22Rv1 (cell line): ENCODE data around the gene CELSR3.

Source experiments
- CTCF ChIP-seq: fragments of 450-650 bp; IDR thresholded peaks from 2 replicates; pipeline ENCODE4 v1.5.1; 2017; ENCODE audit warnings: mild to moderate bottlenecking
- ZFX ChIP-seq: fragments of 450-650 bp; IDR thresholded peaks from 2 replicates; pipeline ENCODE4 v1.6.1; 2017; ENCODE audit warnings: antibody characterized with exemption, borderline replicate concordance

DNA sequence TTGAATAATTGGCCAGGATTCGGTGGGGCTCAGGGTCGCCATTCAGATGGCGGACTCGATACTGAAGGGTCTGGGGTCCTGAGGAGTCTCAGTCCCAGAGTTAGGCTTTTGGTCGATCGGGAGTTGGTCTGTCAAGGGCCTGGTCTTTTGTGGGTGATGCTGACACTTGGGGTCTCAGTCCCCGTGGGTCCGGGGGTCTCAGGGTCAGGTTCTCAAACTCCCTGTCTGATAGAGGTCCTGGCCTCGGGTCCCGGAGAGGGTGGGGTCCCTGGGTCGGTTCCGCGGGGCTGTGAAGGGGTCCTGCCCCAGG is 22.6 kb upstream of the CELSR3 start:
- no peak for TF ChIP-seq CTCF
- no peak for TF ChIP-seq ZFX
